Liver (tissue), 9 donors: ENCODE results near the gene FCRLA. TPM values are rescaled to one million over a fixed set of nuclear protein-coding genes. Genes with fewer than 3 reads are reported as not detected.

Experiments used
- DNase-seq: peaks from one replicate; pipeline ENCODE4 v3.0.0-alpha.2; 2017; ENCODE audit warnings: low spot score
- H3K27ac ChIP-seq, 2 donors: one replicate each; pipeline ENCODE4 v1.7.0; 2013; ENCODE audit warnings: inconsistent platforms in 2 of 2, low read length in 2 of 2, control low read depth in 1 of 2, low read depth in 1 of 2, mild to moderate bottlenecking in 1 of 2
- H3K27me3 ChIP-seq, 4 donors: one replicate each; pipeline versions ENCODE4 v1.6.1 to v1.7.0; 2013; ENCODE audit warnings: low read length in 3 of 4, inconsistent platforms in 1 of 4, mild to moderate bottlenecking in 1 of 4, moderate library complexity in 1 of 4; ENCODE audit not compliant: control insufficient read depth in 4 of 4, insufficient read depth in 4 of 4
- H3K36me3 ChIP-seq, 4 donors: one replicate each; pipeline versions ENCODE4 v1.6.1 to v1.7.0; 2013; ENCODE audit warnings: low read length in 3 of 4, mild to moderate bottlenecking in 3 of 4, low read depth in 1 of 4, moderate library complexity in 1 of 4; ENCODE audit not compliant: control insufficient read depth in 4 of 4, insufficient read depth in 3 of 4
- H3K4me1 ChIP-seq, 4 donors: one replicate each; pipeline versions ENCODE4 v1.6.1 to v1.7.0; 2013; ENCODE audit warnings: low read length in 3 of 4, mild to moderate bottlenecking in 3 of 4, moderate library complexity in 1 of 4; ENCODE audit not compliant: control insufficient read depth in 4 of 4, insufficient read depth in 4 of 4
- H3K4me3 ChIP-seq, 3 donors: one replicate each; pipeline versions ENCODE4 v1.6.1 to v1.7.0; 2013; ENCODE audit warnings: low read length in 3 of 3, control low read depth in 1 of 3, low read depth in 1 of 3, mild to moderate bottlenecking in 1 of 3
- H3K9ac ChIP-seq, 2 donors: one replicate each; pipeline ENCODE4 v1.7.0; 2013; ENCODE audit warnings: low read length in 2 of 2, mild to moderate bottlenecking in 2 of 2, moderate library complexity in 2 of 2, control low read depth in 1 of 2, low read depth in 1 of 2
- H3K9me3 ChIP-seq, 4 donors: one replicate each; pipeline versions ENCODE4 v1.6.1 to v1.7.0; 2013; ENCODE audit warnings: low read length in 3 of 4; ENCODE audit not compliant: control insufficient read depth in 4 of 4
- EGR1 ChIP-seq, 2 donors: IDR thresholded peaks; 2 replicates each; pipeline ENCODE4 v1.6.1; 2016 to 2018; ENCODE audit warnings: antibody characterized with exemption in 2 of 2, low read depth in 2 of 2
- FOXA1 ChIP-seq: IDR thresholded peaks from 2 replicates; pipeline ENCODE4 v1.6.1; 2016; ENCODE audit warnings: antibody characterized with exemption
- FOXA2 ChIP-seq: IDR thresholded peaks from 2 replicates; pipeline ENCODE4 v1.6.1; 2016; ENCODE audit warnings: antibody characterized with exemption
- GABPA ChIP-seq, 2 donors: IDR thresholded peaks in 1 of 2; conservative IDR thresholded peaks in 1 of 2; 2 replicates each; pipeline ENCODE4 v1.6.1; 2016; ENCODE audit warnings: antibody characterized with exemption in 2 of 2, mild to moderate bottlenecking in 1 of 2, moderate library complexity in 1 of 2
- HNF4A ChIP-seq, 2 donors: conservative IDR thresholded peaks; 2 replicates each; pipeline ENCODE4 v1.6.1; 2016; ENCODE audit warnings: antibody characterized with exemption in 2 of 2, mild to moderate bottlenecking in 2 of 2
- HNF4G ChIP-seq: IDR thresholded peaks from 2 replicates; pipeline ENCODE4 v1.6.1; 2016; ENCODE audit warnings: antibody characterized with exemption
- JUND ChIP-seq, 2 donors: IDR thresholded peaks; 2 replicates each; pipeline ENCODE4 v1.6.1; 2016; ENCODE audit warnings: antibody characterized with exemption in 2 of 2
- NR2F2 ChIP-seq: IDR thresholded peaks from 2 replicates; pipeline ENCODE4 v1.6.1; 2016; ENCODE audit warnings: antibody characterized with exemption
- RAD21 ChIP-seq, 2 donors: IDR thresholded peaks; 2 replicates each; pipeline ENCODE4 v1.6.1; 2016; ENCODE audit warnings: antibody characterized with exemption in 2 of 2, mild to moderate bottlenecking in 2 of 2
- RXRA ChIP-seq, 2 donors: IDR thresholded peaks; 2 replicates each; pipeline ENCODE4 v1.6.1; 2017 to 2018; ENCODE audit warnings: antibody characterized with exemption in 2 of 2, mild to moderate bottlenecking in 1 of 2
- SP1 ChIP-seq: IDR thresholded peaks from 2 replicates; pipeline ENCODE4 v1.6.1; 2018; ENCODE audit warnings: antibody characterized with exemption, mild to moderate bottlenecking
- TAF1 ChIP-seq: conservative IDR thresholded peaks from 2 replicates; pipeline ENCODE4 v1.6.1; 2016; ENCODE audit warnings: antibody characterized with exemption, mild to moderate bottlenecking
- YY1 ChIP-seq: IDR thresholded peaks from 2 replicates; pipeline ENCODE4 v1.6.1; 2016; ENCODE audit warnings: antibody characterized with exemption, mild to moderate bottlenecking
- WGBS: extraction: QIAGEN DNeasy Blood & Tissue Kit; methylation state at CpG from one replicate; pipeline ENCODE4 v1.1.7; 2013; 5-methylcytosine and 5-hydroxymethylcytosine counted together
- polyA plus RNA-seq, 2 donors: library from polyadenylated mRNA; stranded (reverse) in 1 of 2; unstranded in 1 of 2; fragments of 200-250 nt in 1 of 2; fragments of >200 nt in 1 of 2; fragmentation: Nextera tagmentation in 1 of 2; extraction: Ambion mirVana in 1 of 2; gene quantifications; one replicate each; pipeline versions ENCODE4 v1.2.1 to v1.2.3, GENCODE V29; 2013 to 2015
- total RNA-seq, 2 donors: library from RNA; depleted of rRNA; stranded (reverse); fragments of >200 nt; gene quantifications; one replicate each; pipeline ENCODE4 v1.2.3, GENCODE V29; 2014
- TF ChIP-seq, protein P1 (sequence below): IDR thresholded peaks from 2 replicates; pipeline ENCODE4 v1.6.1; 2016; ENCODE audit warnings: antibody characterized with exemption
- TF ChIP-seq, protein P2 (sequence below): fragments of 150-350 bp; IDR thresholded peaks from 2 replicates; pipeline ENCODE4 v1.5.1; 2017; ENCODE audit warnings: improper control_type of control experiment, low read depth, low read length; ENCODE audit not compliant: missing input control
- TF ChIP-seq, protein P3 (sequence below): IDR thresholded peaks from 2 replicates; pipeline ENCODE4 v1.6.1; 2016; ENCODE audit warnings: antibody characterized with exemption, mild to moderate bottlenecking
- TF ChIP-seq, protein P4 (sequence below): IDR thresholded peaks from 2 replicates; pipeline ENCODE4 v1.6.1; 2016; ENCODE audit warnings: antibody characterized with exemption
- TF ChIP-seq, protein P5 (sequence below): IDR thresholded peaks from 2 replicates; pipeline ENCODE4 v1.6.1; 2016; ENCODE audit warnings: antibody characterized with exemption
- donor health status: healthy.
- donor health status: healthy.
- donor health status: healthy.
- donor health status: healthy.
- donor health status: healthy.

The FCRLA gene
- total and polyA plus RNA-seq, 4 donors: 0.06 to 3.3 (median 0.29) TPM

DNA sequence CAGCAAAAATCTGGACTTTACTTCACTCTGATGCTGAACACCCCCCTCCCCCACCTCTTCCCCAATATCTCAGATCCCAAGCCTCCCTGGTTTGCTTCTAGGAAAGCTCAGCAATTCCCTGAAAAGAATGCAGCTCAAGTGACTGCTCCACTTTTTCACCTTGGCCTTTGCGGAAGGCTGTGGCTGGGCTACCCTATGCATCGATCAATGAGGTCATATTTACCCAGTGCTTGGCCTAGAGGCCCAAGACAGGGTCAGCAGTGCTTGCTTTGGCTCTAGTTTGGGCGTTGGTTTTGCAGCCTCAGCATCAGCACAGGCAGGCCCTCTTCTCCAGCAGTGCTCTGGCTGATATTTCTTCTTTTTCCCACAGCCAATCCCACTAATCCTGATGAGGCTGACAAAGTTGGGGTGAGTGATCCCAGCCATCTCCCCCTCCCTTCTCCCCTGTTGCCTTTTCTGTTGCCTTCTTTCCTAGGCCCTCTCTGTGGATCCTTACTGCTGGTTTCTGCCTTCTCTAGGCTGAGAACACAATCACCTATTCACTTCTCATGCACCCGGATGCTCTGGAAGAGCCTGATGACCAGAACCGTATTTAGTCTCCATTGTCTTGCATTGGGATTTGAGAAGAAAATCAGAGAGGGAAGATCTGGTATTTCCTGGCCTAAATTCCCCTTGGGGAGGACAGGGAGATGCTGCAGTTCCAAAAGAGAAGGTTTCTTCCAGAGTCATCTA, 29.9 kb upstream of the FCRLA start (continued):
- TF ChIP-seq, protein P1, sequence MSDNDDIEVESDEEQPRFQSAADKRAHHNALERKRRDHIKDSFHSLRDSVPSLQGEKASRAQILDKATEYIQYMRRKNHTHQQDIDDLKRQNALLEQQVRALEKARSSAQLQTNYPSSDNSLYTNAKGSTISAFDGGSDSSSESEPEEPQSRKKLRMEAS: no peak

DNA sequence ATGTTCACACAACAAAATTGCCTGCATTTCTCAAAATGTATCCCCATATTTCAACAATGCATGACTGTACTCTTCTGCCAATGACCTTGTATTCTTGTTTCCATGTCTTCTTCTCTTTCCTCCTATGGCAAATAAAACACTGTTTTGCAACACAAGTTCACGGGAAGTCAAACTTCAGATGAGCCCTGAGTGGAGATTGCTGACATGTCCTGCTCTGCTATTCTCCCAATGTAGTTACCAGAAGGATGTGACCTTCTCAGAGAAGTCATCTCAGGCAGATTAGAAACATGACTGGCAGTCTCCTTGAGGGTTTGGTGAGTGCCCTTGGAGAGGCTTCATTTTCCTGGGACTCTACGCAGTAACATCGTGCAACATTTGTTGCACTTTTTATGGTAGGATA, 28.5 kb upstream of the FCRLA start:
- no peak for DNase-seq
- TF ChIP-seq RXRA (IDR thresholded peaks at IDR 0.05) (peak; percentile 14 to 33), NR2F2 (peak; percentile 72), FOXA1 (no peak)
- WGBS: 70% methylated on average over 3 of the region's 3 CpGs
- H3K9ac ChIP-seq: no peak overlapping the region
- no peak overlapping the region for H3K27ac ChIP-seq
- no peak overlapping the region for H3K4me3 ChIP-seq
- H3K9me3 ChIP-seq: no peaks in the 10 kb centered on the region
- H3K27me3 ChIP-seq: no peaks in the 10 kb centered on the region
- H3K4me1 ChIP-seq: peaks cover 4 to 24% (median 19%) of the 10 kb centered on the region in 4 donors
- no peaks in the 10 kb centered on the region for H3K36me3 ChIP-seq

DNA sequence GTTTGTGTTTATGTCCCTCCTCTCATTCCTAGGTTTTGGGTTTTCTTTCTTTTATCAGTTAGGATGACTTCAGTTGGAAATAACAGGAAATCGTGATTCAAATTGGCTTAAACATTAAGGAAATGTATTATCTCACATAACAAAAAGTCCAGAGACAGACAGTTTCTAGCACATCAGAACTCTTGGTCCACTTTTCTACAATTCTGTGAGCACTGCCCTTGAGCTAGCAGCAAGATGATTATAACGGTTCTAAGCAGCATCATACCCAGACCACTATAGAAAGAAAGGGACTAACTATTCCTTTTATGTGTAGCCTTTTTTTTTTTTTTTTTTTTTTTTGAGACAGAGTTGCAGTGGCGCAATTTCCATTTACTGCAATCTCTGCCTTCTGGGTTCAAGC, 25.1 kb upstream of the FCRLA start:
- no peak overlapping the region for H3K4me3 ChIP-seq
- DNase-seq: no peak
- no peaks in the 10 kb centered on the region for H3K36me3 ChIP-seq
- H3K27ac ChIP-seq: no peak overlapping the region
- peaks cover 3 to 18% (median 12%) of the 10 kb centered on the region in 4 donors for H3K4me1 ChIP-seq
- H3K9ac ChIP-seq: no peak overlapping the region
- TF ChIP-seq FOXA2 (no peak), GABPA (IDR thresholded peaks at IDR 0.05 in 1 of 2, conservative IDR thresholded peaks at IDR 0.05 in 1 of 2) (no peak), RXRA (IDR thresholded peaks at IDR 0.05) (no peak), HNF4G (no peak), SP1 (no peak), FOXA1 (no peak), NR2F2 (no peak), EGR1 (IDR thresholded peaks at IDR 0.05; ENCODE audit: low read depth in 2 of 2) (no peak), TAF1 (no peak), HNF4A (conservative IDR thresholded peaks at IDR 0.05) (no peak), YY1 (no peak), RAD21 (IDR thresholded peaks at IDR 0.05) (no peak), JUND (IDR thresholded peaks at IDR 0.05) (no peak)
- TF ChIP-seq, protein P2, sequence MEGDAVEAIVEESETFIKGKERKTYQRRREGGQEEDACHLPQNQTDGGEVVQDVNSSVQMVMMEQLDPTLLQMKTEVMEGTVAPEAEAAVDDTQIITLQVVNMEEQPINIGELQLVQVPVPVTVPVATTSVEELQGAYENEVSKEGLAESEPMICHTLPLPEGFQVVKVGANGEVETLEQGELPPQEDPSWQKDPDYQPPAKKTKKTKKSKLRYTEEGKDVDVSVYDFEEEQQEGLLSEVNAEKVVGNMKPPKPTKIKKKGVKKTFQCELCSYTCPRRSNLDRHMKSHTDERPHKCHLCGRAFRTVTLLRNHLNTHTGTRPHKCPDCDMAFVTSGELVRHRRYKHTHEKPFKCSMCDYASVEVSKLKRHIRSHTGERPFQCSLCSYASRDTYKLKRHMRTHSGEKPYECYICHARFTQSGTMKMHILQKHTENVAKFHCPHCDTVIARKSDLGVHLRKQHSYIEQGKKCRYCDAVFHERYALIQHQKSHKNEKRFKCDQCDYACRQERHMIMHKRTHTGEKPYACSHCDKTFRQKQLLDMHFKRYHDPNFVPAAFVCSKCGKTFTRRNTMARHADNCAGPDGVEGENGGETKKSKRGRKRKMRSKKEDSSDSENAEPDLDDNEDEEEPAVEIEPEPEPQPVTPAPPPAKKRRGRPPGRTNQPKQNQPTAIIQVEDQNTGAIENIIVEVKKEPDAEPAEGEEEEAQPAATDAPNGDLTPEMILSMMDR: no peak
- TF ChIP-seq, protein P1: no peak
- TF ChIP-seq, protein P3, sequence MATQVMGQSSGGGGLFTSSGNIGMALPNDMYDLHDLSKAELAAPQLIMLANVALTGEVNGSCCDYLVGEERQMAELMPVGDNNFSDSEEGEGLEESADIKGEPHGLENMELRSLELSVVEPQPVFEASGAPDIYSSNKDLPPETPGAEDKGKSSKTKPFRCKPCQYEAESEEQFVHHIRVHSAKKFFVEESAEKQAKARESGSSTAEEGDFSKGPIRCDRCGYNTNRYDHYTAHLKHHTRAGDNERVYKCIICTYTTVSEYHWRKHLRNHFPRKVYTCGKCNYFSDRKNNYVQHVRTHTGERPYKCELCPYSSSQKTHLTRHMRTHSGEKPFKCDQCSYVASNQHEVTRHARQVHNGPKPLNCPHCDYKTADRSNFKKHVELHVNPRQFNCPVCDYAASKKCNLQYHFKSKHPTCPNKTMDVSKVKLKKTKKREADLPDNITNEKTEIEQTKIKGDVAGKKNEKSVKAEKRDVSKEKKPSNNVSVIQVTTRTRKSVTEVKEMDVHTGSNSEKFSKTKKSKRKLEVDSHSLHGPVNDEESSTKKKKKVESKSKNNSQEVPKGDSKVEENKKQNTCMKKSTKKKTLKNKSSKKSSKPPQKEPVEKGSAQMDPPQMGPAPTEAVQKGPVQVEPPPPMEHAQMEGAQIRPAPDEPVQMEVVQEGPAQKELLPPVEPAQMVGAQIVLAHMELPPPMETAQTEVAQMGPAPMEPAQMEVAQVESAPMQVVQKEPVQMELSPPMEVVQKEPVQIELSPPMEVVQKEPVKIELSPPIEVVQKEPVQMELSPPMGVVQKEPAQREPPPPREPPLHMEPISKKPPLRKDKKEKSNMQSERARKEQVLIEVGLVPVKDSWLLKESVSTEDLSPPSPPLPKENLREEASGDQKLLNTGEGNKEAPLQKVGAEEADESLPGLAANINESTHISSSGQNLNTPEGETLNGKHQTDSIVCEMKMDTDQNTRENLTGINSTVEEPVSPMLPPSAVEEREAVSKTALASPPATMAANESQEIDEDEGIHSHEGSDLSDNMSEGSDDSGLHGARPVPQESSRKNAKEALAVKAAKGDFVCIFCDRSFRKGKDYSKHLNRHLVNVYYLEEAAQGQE: no peak
- TF ChIP-seq, protein P4, sequence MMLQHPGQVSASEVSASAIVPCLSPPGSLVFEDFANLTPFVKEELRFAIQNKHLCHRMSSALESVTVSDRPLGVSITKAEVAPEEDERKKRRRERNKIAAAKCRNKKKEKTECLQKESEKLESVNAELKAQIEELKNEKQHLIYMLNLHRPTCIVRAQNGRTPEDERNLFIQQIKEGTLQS: no peak
- TF ChIP-seq, protein P5, sequence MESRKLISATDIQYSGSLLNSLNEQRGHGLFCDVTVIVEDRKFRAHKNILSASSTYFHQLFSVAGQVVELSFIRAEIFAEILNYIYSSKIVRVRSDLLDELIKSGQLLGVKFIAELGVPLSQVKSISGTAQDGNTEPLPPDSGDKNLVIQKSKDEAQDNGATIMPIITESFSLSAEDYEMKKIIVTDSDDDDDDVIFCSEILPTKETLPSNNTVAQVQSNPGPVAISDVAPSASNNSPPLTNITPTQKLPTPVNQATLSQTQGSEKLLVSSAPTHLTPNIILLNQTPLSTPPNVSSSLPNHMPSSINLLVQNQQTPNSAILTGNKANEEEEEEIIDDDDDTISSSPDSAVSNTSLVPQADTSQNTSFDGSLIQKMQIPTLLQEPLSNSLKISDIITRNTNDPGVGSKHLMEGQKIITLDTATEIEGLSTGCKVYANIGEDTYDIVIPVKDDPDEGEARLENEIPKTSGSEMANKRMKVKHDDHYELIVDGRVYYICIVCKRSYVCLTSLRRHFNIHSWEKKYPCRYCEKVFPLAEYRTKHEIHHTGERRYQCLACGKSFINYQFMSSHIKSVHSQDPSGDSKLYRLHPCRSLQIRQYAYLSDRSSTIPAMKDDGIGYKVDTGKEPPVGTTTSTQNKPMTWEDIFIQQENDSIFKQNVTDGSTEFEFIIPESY: no peak
- H3K9me3 ChIP-seq: no peaks in the 10 kb centered on the region
- H3K27me3 ChIP-seq: no peaks in the 10 kb centered on the region
- 77% methylated on average over 3 of the region's 3 CpGs for WGBS
